HepG2 (cell line): ENCODE results near the gene SLC19A3. TPM values are rescaled to one million over a fixed set of nuclear protein-coding genes. Genes with fewer than 3 reads are reported as not detected.

Source experiments
- FOXC1 ChIP-seq: sonication (generic); formaldehyde crosslinking; IDR thresholded peaks from 2 replicates; pipeline ENCODE4 v1.8.0; 2022; ENCODE audit warnings: mild to moderate bottlenecking, missing genetic modification reagents, borderline replicate concordance
- HDAC1 ChIP-seq: sonication (generic); formaldehyde crosslinking; IDR thresholded peaks from 2 replicates; pipeline ENCODE4 v1.5.1; 2020; ENCODE audit warnings: mild to moderate bottlenecking, missing genetic modification reagents
- ISL2 ChIP-seq: sonication (generic); formaldehyde crosslinking; IDR thresholded peaks from 2 replicates; pipeline ENCODE4 v1.5.0; 2020; ENCODE audit warnings: missing genetic modification reagents
- PAX8 ChIP-seq: sonication (generic); formaldehyde crosslinking; IDR thresholded peaks from 2 replicates; pipeline ENCODE4 v1.8.0; 2022; ENCODE audit warnings: mild to moderate bottlenecking, missing genetic modification reagents, borderline replicate concordance
- POGZ ChIP-seq: sonication (generic); formaldehyde crosslinking; IDR thresholded peaks from 2 replicates; pipeline ENCODE4 v1.4.0; 2020; ENCODE audit warnings: mild to moderate bottlenecking, missing genetic modification reagents
- TEAD3 ChIP-seq: optimal IDR thresholded peaks from 2 replicates; pipeline ENCODE3; 2016; ENCODE audit warnings: borderline replicate concordance
- WIZ ChIP-seq: sonication (generic); formaldehyde crosslinking; IDR thresholded peaks from 2 replicates; pipeline ENCODE4 v1.5.1; 2020; ENCODE audit warnings: mild to moderate bottlenecking, missing genetic modification reagents
- ZBTB26 ChIP-seq: IDR thresholded peaks from 2 replicates; pipeline ENCODE4 v1.6.1; 2016; ENCODE audit warnings: missing compliant biosample characterization, missing genetic modification reagents, borderline replicate concordance
- ZNF275 ChIP-seq: sonication (generic); formaldehyde crosslinking; IDR thresholded peaks from 2 replicates; pipeline ENCODE4 v1.8.0; 2022; ENCODE audit warnings: missing genetic modification reagents, mild to moderate bottlenecking, inconsistent platforms, borderline replicate concordance
- ZNF569 ChIP-seq: sonication (generic); formaldehyde crosslinking; IDR thresholded peaks from 2 replicates; pipeline ENCODE4 v1.5.0; 2020; ENCODE audit warnings: mild to moderate bottlenecking, missing genetic modification reagents, moderate library complexity, borderline replicate concordance
- ZNF766 ChIP-seq: sonication (generic); formaldehyde crosslinking; IDR thresholded peaks from 2 replicates; pipeline ENCODE4 v1.5.0; 2020; ENCODE audit warnings: missing genetic modification reagents, borderline replicate concordance
- polyA plus RNA-seq, 8 experiments: library from polyadenylated mRNA; depleted of rRNA in 3 of 8; stranded (reverse) in 7 of 8; unstranded in 1 of 8; fragments of >200 nt; fragmentation: Illumina TruSeq in 4 of 8; extraction: Trizol in 4 of 8; gene quantifications; 2 replicates each; pipeline versions ENCODE4 v1.2.1 to v1.2.3, GENCODE V29; 2011 to 2016; ENCODE audit warnings: low read depth in 4 of 8, missing spikeins in 1 of 8, mixed read lengths in 1 of 8; ENCODE audit not compliant: insufficient read depth in 1 of 8
- total RNA-seq, 5 experiments: library from RNA; depleted of rRNA; stranded (reverse); fragments of >200 nt; fragmentation: Illumina TruSeq; extraction: Trizol; gene quantifications; 2 replicates each; pipeline ENCODE4 v1.2.3, GENCODE V29; 2016; ENCODE audit warnings: low read depth in 1 of 5

The SLC19A3 gene
- total and polyA plus RNA-seq, 2 of the 13 experiments (the other 11 are each of a cell fraction or from before 2014, with no cell fraction given) = 2.3 to 5.2 TPM

DNA sequence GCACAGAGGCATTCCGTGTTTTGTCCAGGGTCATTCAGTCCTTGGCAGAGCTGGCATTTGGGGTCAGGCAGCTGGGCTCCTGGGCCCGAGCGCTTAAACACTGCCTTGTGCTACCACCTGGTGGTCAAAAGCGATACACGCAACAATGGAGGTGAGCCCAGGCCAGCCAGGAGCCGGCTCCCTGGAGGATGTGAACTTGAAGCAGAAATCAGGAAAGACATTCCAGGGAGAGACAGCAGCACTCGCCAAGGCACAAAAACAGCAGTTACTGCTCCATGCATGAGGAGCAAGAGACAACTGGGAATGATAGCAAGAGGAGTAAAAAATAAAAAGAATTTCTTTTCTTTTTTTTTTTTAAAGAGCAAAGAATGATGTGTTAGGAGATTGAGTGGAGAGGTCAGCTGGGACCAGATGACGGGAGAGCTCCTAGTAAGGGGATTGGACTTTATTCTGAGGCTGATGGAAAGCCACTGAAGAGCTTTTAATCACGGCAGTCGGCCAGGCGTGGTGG is 48.6 kb upstream of the SLC19A3 start (continued):
- TF ChIP-seq WIZ (CRISPR knock-in tag) = no peak
- TF ChIP-seq ZBTB26 (CRISPR knock-in tag) = no peak
- TF ChIP-seq POGZ = peak; percentile 51; the same call in 1 of the 2 replicates
- TF ChIP-seq ZNF275 (CRISPR knock-in tag) = no peak
- peak; percentile 62; the same call in 1 of the 2 replicates for TF ChIP-seq ISL2
- TF ChIP-seq FOXC1 (CRISPR knock-in tag) = peak; percentile 78; the same call in 1 of the 2 replicates
- 0 out of 2 replicates have a peak, but pooled peaks have one; percentile 23 for TF ChIP-seq HDAC1 (CRISPR knock-in tag)
- 0 out of 2 replicates have a peak, but pooled peaks have one; percentile 45 for TF ChIP-seq ZNF569
- TF ChIP-seq ZNF766 (CRISPR knock-in tag) = 0 out of 2 replicates have a peak, but pooled peaks have one; percentile 31
- TF ChIP-seq TEAD3 (CRISPR knock-in tag) = peak; percentile 90
- no peak for TF ChIP-seq PAX8
